Measurements from ENCODE around the gene NKD1.

DNA sequence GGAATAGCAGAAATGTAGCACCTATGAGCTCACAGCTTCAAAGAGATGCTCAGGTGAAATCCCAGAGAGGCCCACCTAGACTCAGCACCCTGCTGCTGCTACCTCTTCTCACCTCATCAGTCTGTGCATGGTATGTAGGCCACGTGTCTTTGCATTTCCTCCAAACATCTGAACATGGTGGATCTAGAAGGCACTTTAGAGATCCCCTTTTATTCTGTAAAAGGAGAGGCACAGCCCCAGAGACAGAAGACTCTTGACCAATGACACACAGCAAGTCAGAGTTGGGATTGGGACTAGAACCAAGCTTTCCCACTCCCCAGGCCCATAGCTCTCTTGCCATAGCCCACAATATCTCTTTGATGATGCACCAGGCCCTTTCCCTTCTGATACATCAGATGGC, 19.4 kb upstream of the NKD1 start:
- TF ChIP-seq CTCF (IDR thresholded peaks at IDR 0.05) (no peak), POLR2AphosphoS5 (IDR thresholded peaks at IDR 0.05) (no peak), POLR2A (IDR thresholded peaks at IDR 0.05) (no peak)
